Smooth muscle cell of trachea (primary cell): Measurements from ENCODE around the gene TMEM63C. TPM values are rescaled to one million over a fixed set of nuclear protein-coding genes. Genes with fewer than 3 reads are reported as not detected.

ENCODE experiments used
- total RNA-seq: library from RNA; depleted of rRNA; stranded (reverse); fragments of >200 nt; gene quantifications from 2 replicates; pipeline ENCODE4 v1.2.1, GENCODE V29; 2014

The TMEM63C gene
- total RNA-seq: not detected in 2 replicates

GRCh38 chr14:77181603-77182437 lies at the start of gene TMEM63C:
TMEM63C (plus strand) TSS chr14:77181798; CDS start chr14:77218814, 37,016 bp downstream.

GRCh38 chr14:77141214-77142004 lies 40.2 kb upstream of the TMEM63C start, which contains the start of gene ZDHHC22:
ZDHHC22 (minus strand) TSS chr14:77141791; CDS start chr14:77139738, 2,053 bp downstream.

GRCh38 chr14:77271113-77271710 lies 89.6 kb downstream of the TMEM63C start, which contains the start of gene NGB:
NGB (minus strand) TSS chr14:77271206; CDS start chr14:77270937, 269 bp downstream.

Other genes starting within 250 kb of the TMEM63C start
- gene IRF2BPL, start 153.1 kb upstream of the TMEM63C start, total RNA-seq: 32.3 and 74.8 TPM in 2 replicates
- gene CIPC, start 83.5 kb upstream of the TMEM63C start, total RNA-seq: 9.3 and 13.6 TPM in 2 replicates
- not detected in 2 replicates for gene ZDHHC22, start 40.0 kb upstream of the TMEM63C start, total RNA-seq
- not detected in 2 replicates for gene NGB, start 89.4 kb downstream of the TMEM63C start, total RNA-seq
- 12.7 and 14.1 TPM in 2 replicates for gene POMT2, start 139.1 kb downstream of the TMEM63C start, total RNA-seq
- gene GSTZ1, start 139.2 kb downstream of the TMEM63C start, total RNA-seq: 31.6 and 35.8 TPM in 2 replicates
- 6.0 and 6.8 TPM in 2 replicates for gene TMED8, start 195.3 kb downstream of the TMEM63C start, total RNA-seq
- gene SAMD15, start 195.6 kb downstream of the TMEM63C start, total RNA-seq: 1.2 and 3.3 TPM in 2 replicates
- 0.17 and 1.0 TPM in 2 replicates for gene NOXRED1, start 241.7 kb downstream of the TMEM63C start, total RNA-seq